Measurements from ENCODE around the gene TRMT2A. TPM values are rescaled to one million over a fixed set of nuclear protein-coding genes. Genes with fewer than 3 reads are reported as not detected.

Gene TRMT2A
- total and polyA plus RNA-seq, 10 of the 15 experiments (the other 5 are each of a cell fraction or from before 2014, with no cell fraction given) = 0.29 to 97.0 (median 57.9) TPM

DNA sequence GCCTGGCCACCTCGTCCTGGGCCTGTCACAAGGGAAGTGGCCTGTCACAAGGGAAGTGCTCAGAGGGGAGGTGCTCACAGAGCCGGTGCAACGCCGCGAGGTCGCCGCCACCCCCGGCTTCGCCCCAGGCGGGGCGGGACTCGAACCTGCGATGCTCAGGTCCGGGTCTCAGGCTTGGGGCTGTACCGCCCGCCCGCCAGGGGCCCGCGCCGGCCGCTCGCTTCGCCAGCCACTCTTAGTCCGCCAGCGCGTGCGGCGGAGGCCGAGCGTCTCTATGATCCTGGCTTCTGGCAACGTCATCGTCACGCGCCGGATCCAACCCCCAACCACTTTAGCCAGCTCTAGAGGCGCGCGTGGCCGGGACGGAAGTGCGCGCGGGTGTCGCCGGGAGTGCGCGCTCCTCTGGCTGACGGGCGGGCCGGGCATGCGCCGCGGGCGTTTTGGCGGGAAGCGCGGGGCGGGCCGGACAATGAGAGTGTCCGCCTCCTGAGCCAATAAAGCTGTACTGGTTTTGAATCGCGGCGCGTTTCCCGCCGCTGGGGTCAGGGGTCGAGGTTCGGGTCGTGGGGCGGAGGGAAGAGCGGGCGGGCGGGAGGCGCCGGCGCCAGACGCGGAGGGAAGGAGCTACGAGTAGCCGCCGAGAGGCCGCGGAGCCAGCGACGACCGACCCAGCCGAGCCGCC lies at the start of gene TRMT2A (continued):
- TF ChIP-seq POLR2AphosphoS2 (IDR thresholded peaks at IDR 0.05; ENCODE audit: low read depth, low read length) (0 out of 2 replicates have a peak, but pooled peaks have one; percentile 19), SUPT20H (IDR thresholded peaks at IDR 0.05; ENCODE audit: borderline replicate concordance, control insufficient read depth, low read depth, low read length) (no peak), NRF1 (conservative IDR thresholded peaks at IDR 0.05; ENCODE audit: low read depth, low read length) (peak; percentile 81), JUND (IDR thresholded peaks at IDR 0.05; ENCODE audit: low read depth, low read length) (0 out of 2 replicates have a peak, but pooled peaks have one; percentile 41), KDM1A (IDR thresholded peaks at IDR 0.05; ENCODE audit: borderline replicate concordance) (no peak), ZNF274 (IDR thresholded peaks at IDR 0.05; ENCODE audit: insufficient read depth, insufficient read length) (no peak), NR2C2 (IDR thresholded peaks at IDR 0.05; ENCODE audit: borderline replicate concordance, control insufficient read depth, insufficient read length, low read depth) (peak; percentile 67), KAT2A (conservative IDR thresholded peaks at IDR 0.05; ENCODE audit: control insufficient read depth, low read depth, low read length) (no peak), EGR1 (IDR thresholded peaks at IDR 0.05; ENCODE audit: borderline replicate concordance in 1 of 2, low read depth in 2 of 2, low read length in 2 of 2) (peak in 1 of 2 experiments; percentile 58; a peak in 2 of 3 replicates), SMC3 (IDR thresholded peaks at IDR 0.05; ENCODE audit: borderline replicate concordance, low read length) (no peak), NFYA (IDR thresholded peaks at IDR 0.05; ENCODE audit: borderline replicate concordance, low read depth, low read length) (no peak), MYB (IDR thresholded peaks at IDR 0.05; ENCODE audit: borderline replicate concordance, low read depth, low read length) (no peak), ASH2L (IDR thresholded peaks at IDR 0.05; ENCODE audit: borderline replicate concordance, low read depth) (0 out of 2 replicates have a peak, but pooled peaks have one; percentile 67)
- TF ChIP-seq, protein P1, sequence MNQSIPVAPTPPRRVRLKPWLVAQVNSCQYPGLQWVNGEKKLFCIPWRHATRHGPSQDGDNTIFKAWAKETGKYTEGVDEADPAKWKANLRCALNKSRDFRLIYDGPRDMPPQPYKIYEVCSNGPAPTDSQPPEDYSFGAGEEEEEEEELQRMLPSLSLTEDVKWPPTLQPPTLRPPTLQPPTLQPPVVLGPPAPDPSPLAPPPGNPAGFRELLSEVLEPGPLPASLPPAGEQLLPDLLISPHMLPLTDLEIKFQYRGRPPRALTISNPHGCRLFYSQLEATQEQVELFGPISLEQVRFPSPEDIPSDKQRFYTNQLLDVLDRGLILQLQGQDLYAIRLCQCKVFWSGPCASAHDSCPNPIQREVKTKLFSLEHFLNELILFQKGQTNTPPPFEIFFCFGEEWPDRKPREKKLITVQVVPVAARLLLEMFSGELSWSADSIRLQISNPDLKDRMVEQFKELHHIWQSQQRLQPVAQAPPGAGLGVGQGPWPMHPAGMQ (IDR thresholded peaks at IDR 0.05; ENCODE audit: borderline replicate concordance) = no peak
- TF ChIP-seq, protein P2, sequence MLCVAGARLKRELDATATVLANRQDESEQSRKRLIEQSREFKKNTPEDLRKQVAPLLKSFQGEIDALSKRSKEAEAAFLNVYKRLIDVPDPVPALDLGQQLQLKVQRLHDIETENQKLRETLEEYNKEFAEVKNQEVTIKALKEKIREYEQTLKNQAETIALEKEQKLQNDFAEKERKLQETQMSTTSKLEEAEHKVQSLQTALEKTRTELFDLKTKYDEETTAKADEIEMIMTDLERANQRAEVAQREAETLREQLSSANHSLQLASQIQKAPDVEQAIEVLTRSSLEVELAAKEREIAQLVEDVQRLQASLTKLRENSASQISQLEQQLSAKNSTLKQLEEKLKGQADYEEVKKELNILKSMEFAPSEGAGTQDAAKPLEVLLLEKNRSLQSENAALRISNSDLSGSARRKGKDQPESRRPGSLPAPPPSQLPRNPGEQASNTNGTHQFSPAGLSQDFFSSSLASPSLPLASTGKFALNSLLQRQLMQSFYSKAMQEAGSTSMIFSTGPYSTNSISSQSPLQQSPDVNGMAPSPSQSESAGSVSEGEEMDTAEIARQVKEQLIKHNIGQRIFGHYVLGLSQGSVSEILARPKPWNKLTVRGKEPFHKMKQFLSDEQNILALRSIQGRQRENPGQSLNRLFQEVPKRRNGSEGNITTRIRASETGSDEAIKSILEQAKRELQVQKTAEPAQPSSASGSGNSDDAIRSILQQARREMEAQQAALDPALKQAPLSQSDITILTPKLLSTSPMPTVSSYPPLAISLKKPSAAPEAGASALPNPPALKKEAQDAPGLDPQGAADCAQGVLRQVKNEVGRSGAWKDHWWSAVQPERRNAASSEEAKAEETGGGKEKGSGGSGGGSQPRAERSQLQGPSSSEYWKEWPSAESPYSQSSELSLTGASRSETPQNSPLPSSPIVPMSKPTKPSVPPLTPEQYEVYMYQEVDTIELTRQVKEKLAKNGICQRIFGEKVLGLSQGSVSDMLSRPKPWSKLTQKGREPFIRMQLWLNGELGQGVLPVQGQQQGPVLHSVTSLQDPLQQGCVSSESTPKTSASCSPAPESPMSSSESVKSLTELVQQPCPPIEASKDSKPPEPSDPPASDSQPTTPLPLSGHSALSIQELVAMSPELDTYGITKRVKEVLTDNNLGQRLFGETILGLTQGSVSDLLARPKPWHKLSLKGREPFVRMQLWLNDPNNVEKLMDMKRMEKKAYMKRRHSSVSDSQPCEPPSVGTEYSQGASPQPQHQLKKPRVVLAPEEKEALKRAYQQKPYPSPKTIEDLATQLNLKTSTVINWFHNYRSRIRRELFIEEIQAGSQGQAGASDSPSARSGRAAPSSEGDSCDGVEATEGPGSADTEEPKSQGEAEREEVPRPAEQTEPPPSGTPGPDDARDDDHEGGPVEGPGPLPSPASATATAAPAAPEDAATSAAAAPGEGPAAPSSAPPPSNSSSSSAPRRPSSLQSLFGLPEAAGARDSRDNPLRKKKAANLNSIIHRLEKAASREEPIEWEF (IDR thresholded peaks at IDR 0.05; ENCODE audit: insufficient replicate concordance, low read depth, low read length) = no peak
- TF ChIP-seq, protein P3, sequence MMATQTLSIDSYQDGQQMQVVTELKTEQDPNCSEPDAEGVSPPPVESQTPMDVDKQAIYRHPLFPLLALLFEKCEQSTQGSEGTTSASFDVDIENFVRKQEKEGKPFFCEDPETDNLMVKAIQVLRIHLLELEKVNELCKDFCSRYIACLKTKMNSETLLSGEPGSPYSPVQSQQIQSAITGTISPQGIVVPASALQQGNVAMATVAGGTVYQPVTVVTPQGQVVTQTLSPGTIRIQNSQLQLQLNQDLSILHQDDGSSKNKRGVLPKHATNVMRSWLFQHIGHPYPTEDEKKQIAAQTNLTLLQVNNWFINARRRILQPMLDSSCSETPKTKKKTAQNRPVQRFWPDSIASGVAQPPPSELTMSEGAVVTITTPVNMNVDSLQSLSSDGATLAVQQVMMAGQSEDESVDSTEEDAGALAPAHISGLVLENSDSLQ (IDR thresholded peaks at IDR 0.05) = peak; percentile 82
- TF ChIP-seq, protein P4, sequence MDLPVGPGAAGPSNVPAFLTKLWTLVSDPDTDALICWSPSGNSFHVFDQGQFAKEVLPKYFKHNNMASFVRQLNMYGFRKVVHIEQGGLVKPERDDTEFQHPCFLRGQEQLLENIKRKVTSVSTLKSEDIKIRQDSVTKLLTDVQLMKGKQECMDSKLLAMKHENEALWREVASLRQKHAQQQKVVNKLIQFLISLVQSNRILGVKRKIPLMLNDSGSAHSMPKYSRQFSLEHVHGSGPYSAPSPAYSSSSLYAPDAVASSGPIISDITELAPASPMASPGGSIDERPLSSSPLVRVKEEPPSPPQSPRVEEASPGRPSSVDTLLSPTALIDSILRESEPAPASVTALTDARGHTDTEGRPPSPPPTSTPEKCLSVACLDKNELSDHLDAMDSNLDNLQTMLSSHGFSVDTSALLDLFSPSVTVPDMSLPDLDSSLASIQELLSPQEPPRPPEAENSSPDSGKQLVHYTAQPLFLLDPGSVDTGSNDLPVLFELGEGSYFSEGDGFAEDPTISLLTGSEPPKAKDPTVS (IDR thresholded peaks at IDR 0.05; ENCODE audit: low read depth, low read length) = peak; percentile 56; the same call in 1 of the 2 replicates
- TF ChIP-seq, protein P5, sequence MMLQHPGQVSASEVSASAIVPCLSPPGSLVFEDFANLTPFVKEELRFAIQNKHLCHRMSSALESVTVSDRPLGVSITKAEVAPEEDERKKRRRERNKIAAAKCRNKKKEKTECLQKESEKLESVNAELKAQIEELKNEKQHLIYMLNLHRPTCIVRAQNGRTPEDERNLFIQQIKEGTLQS (IDR thresholded peaks at IDR 0.05; ENCODE audit: borderline replicate concordance, extremely low read depth, low read depth, low read length) = peak; percentile 60; the same call in 1 of the 2 replicates

All from GM12878 (cell line).